SKM-1 (cell line): ENCODE measurements around the gene FZD10.

Experiments
- DNase-seq: peaks from one replicate; lab custom pipeline; 2025; ENCODE audit not compliant: unreplicated experiment; lab: John Stamatoyannopoulos, UW

Gene FZD10

DNA sequence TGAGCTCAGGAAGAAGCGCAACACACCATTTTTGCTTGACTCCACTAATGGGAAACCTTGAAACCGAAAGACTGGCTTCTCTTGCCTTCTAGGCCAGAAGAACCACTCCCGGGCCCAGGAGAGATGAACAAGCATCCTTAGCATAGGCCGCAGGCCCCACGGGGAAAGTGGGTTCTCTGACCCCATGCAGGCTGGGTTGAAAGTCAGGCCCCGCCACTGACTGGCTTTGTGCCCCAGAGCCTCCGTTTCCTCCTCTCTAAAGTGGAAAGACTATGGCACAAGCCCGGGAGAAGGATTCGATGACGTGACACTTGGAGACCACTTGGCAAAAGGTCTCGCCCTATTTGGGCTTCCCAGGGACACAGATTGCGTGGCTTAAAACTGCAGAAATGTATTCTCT, 9.9 kb upstream of the FZD10 start:
- DNase-seq, result no peak

DNA sequence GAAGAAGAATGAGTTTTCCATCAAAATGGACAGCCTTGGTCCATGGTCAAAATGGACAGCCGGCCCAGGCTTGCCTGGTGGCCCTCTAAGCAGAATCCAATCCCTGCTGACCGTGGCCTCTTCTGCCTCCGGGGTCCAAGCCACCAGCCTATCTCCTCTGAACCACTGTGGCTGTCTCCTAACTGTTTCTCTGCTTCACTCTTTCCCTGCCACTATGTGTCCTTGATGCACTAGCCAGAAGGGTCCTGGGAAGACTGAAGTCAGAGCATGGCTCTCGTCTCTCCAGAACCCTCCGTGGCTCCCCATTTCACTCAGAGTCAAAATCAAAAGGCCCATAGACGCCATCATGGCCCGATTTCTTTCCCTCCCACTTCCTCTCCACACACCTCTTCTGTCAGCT, 8.5 kb upstream of the FZD10 start:
- DNase-seq, result no peak

DNA sequence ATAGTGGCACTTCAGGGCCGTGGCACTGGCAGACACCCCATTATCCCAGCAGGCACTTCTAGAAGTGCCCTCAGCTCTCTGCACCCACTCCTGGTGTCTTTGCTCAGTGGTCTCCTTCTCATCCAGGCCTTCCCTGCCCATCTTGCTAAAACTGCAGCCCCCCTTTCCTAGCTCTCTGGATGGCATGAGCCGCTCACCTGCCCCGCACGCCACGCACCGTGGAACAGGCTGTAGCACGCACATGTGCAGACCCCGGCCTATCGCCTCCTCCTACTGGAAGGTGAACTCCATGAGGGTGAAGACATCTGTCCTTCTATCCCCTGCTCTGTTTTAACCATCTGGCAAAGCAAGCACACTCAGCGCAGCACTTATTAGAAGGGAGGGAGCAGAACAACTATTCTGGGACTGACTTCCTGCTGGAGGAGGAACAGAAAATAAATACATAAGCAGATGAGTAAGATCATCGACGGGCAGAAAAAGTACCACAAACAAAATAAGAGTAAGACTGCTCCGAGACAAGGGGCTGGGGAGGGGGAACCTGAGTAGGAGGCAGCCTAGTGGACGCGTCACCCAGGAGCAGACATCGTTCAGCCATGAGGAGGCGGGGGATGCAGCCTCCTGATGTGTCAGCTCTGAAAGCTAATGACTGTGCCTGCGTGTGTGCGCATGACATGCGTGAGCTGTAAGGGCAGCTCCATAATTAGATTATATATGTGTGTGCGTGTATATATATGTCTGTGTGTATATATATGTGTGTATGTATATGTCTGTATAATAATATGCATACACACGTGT, 7.8 kb upstream of the FZD10 start:
- no peak for DNase-seq

DNA sequence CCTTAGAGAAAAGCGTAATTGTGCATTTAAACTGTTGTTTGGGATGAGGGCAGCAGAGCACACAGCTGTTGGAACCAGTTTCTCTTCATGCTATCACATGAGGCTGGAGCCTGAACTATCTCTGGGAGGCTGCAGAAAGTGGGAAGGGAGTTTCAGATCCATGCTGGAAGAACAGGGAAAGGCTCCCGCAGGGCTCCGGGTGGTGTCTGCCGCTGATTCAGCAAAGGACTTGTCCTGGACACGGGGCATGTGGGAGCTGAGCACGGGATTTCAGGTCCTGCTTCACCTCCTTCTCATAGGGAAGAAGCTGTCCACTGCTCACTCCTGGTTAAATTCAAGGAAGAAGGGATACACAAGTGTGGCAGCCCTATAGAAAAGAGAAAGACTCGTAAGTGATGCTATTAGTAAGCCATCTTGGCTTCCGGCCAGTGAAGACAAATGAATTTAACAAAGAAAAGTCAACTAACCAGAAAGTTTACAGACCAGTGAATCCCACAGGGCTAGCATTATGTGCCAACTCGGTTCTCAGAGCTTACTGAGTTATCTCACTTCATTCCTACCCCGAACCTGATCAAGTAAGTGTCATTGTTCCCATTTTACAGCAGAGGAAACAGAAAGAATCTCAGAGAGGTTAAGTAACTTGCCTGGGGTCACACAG, 6.7 kb upstream of the FZD10 start:
- no peak for DNase-seq

DNA sequence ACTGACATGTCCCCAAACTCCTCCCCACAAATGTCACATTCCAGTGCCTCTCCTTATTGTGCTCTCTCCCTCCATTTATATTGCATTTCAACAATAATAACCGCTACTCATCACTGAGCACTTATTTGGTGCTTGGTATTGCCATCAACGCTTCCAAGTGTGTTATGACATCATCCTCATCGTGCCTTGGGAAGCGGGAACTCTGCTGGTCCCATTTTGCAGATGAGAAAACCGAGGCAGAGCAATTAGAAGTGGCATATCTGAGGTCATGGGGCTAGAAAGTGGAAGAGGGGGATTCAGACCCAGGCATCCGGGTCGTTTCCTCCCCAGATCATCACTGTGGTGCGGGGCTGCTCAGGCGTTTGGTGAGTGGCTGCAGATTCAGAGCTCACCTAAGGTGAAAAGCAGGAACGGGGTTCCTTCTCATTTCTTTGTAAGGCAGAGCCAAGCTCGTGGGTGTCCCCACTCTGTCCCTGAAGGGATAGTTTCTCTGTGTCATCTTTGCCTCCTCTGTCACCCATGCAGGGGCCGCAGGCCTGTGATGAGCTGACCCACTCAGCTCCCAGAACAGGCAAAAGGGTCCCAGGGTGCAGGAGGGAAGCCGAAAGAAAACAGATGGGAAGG, 5.5 kb upstream of the FZD10 start:
- no peak for DNase-seq

DNA sequence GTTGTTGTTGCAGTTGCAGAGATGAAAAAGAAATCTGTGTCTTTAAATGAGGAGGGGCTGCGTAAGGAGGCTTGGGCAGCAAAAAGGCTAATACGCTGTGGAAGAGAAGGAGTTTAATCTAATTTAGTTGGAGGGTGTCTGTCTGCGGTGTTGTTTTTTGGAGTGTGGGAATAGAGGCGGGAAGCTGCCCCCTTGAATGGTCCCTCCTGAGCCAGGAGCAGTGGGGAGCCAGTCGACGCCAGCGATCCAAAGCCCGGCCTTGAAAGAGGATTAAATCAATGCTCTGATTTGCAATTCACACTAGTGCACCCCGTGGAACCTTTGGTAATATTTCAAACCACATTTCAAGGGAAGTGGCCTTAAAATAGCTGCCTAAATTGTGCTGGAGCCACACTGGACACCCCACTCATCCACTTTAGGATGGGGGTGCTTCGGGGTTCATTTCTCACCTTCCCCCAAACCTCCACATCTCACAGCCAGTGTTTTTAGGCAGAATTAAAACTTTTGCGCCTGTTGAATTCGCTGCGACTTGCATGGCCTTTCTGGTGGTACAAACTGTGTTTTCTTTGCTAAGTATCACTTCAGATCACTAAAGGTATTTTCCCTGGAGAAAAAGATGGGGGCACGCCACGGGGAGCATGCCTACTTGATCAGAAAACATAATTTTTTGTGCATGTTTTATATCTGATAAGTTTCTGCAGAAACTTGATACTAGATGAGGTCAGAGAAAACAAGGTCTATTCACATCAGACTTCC, 4.1 kb upstream of the FZD10 start:
- DNase-seq, result no peak

DNA sequence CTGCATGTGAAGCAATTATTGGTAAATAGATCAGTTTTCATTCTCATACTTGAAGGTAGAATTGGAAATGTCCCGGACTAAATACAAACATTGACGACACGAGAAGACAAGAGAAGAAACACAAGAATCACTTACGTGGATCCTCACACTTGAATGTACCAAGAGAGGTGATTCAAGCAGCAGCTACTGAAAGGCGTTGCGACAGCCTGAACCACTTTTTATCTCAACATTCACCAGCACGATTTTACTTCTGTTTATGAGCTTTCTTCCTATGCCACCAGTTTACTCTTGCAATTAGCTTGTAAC, 3.6 kb upstream of the FZD10 start:
- no peak for DNase-seq

DNA sequence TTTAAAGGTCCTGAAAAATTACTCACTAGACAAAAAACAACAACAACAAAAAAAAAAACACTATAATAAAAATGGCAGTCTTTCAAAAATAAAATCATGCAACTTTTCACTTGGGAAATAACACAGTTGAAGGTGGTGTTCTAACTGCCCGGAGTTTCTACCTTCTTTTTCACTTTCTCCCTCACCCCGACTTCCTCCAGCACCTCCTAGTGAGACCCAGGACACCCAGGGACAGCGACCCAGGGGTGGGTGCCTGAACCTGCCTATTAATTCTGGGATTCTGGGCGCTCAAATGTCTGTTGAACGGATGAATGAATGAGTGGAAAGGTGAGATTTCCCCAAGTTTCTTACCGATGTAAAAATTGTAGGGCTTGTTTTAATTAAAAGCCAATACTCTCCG, 2.0 kb upstream of the FZD10 start:
- no peak for DNase-seq

DNA sequence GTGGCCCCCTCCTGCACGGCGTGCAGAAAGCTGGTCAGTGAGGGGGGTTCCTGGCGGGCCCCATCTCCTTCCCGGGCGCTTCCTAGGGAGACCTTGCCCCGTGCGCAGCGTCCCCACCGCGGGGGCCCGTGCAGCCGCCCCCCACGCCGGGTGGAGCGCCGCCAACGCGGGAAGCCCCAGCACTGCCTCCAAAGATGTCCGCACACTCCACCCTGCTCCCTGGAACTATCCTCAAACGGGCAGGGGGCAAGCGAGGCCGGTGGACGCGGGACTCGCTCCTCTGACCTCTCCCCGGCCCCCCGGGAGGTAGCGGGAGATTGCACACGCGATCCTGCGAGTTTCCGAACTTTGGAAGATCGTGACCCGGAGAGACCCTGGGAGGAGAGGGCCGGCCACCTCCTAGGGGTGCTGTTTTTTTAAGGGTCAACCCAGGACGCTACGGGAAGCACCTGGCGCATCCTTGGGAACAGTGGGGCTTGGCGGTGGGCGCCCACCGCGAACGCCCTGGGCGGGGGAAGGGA, 1.5 kb upstream of the FZD10 start:
- no peak for DNase-seq

DNA sequence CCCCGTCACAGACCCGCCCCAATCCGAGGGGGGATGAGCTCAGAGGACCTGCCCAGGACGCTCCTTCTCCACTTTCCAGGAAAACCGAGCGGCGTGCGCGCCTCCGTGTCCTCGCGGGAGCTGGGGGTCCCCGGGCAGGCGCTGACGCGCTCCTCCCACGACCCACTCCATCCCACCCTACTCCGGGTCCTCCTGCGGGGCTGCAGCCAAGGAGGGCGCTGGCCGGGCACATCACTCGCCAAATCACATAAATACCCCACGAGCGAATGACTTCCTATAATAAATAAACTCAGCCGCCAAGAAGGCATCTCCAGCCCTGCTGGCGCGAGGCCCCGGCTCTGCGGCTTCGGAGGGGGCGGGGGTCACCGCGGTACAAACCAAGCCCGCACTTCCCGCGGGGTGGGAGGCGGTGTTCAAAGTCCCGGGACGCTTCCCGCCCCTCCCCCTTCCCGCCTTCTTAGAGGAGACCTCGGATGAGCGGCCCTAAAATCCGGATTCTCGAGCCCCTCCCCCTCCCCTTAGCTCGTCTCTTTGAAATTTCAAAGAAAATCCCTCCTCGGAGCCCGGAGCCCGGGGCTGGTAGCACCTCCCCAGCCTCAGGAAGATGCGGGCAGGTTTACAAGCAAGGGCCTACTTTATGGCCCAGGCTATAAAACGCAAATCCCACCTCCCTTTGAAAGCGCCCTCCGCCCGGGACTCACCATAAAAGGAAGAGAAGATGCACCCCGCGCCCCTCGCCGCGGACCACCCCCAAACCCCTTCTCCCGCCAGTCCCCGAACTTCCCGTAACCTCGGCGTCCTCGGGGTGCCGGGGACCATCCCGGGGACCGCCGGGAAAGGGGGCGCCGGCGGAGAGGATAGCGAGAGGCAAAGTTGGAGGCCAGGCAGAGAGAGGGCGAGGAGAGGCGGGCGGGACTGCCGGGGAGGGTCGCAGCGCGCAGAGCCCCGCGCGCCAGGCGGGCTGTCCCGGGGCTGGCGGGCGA, 712 bp upstream of the FZD10 start:
- DNase-seq, result no peak

DNA sequence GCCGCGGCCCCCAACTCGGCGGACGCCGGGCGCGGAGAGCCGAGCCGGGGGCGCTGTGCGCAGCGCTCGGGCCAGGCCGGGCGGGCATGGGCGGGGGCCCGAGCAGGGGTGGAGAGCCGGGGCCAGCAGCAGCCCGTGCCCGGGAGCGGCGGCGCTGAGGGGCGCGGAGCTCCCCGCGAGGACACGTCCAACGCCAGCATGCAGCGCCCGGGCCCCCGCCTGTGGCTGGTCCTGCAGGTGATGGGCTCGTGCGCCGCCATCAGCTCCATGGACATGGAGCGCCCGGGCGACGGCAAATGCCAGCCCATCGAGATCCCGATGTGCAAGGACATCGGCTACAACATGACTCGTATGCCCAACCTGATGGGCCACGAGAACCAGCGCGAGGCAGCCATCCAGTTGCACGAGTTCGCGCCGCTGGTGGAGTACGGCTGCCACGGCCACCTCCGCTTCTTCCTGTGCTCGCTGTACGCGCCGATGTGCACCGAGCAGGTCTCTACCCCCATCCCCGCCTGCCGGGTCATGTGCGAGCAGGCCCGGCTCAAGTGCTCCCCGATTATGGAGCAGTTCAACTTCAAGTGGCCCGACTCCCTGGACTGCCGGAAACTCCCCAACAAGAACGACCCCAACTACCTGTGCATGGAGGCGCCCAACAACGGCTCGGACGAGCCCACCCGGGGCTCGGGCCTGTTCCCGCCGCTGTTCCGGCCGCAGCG, 639 bp downstream of the FZD10 start:
- DNase-seq, result no peak

DNA sequence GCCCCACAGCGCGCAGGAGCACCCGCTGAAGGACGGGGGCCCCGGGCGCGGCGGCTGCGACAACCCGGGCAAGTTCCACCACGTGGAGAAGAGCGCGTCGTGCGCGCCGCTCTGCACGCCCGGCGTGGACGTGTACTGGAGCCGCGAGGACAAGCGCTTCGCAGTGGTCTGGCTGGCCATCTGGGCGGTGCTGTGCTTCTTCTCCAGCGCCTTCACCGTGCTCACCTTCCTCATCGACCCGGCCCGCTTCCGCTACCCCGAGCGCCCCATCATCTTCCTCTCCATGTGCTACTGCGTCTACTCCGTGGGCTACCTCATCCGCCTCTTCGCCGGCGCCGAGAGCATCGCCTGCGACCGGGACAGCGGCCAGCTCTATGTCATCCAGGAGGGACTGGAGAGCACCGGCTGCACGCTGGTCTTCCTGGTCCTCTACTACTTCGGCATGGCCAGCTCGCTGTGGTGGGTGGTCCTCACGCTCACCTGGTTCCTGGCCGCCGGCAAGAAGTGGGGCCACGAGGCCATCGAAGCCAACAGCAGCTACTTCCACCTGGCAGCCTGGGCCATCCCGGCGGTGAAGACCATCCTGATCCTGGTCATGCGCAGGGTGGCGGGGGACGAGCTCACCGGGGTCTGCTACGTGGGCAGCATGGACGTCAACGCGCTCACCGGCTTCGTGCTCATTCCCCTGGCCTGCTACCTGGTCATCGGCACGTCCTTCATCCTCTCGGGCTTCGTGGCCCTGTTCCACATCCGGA, 1.4 kb downstream of the FZD10 start:
- DNase-seq, result no peak

DNA sequence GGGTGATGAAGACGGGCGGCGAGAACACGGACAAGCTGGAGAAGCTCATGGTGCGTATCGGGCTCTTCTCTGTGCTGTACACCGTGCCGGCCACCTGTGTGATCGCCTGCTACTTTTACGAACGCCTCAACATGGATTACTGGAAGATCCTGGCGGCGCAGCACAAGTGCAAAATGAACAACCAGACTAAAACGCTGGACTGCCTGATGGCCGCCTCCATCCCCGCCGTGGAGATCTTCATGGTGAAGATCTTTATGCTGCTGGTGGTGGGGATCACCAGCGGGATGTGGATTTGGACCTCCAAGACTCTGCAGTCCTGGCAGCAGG, 1.9 kb downstream of the FZD10 start:
- DNase-seq, result no peak

DNA sequence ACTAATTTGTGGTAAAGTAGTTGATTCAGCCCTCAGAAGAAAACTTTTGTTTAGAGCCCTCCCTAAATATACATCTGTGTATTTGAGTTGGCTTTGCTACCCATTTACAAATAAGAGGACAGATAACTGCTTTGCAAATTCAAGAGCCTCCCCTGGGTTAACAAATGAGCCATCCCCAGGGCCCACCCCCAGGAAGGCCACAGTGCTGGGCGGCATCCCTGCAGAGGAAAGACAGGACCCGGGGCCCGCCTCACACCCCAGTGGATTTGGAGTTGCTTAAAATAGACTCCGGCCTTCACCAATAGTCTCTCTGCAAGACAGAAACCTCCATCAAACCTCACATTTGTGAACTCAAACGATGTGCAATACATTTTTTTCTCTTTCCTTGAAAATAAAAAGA, 2.7 kb downstream of the FZD10 start:
- no peak for DNase-seq

DNA sequence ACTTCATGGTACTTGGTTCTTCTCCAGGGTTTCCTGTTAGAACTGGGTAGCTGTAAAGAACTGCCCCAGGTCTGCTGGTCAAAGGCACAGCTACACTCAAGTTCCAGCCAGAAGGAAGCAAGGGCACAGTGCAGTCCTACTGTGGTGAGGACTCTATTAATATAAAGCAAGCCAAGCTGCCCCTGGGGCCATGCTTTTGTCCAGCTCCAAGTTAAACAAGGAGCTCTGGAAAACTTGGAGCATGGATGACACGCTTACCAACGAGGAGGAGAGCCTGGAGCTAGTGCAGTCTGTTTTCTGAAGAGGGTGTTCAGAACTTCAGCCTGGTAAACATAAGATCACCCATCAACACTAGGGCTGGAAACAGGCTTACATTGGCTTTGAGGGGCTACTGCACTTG, 4.0 kb downstream of the FZD10 start:
- no peak for DNase-seq

DNA sequence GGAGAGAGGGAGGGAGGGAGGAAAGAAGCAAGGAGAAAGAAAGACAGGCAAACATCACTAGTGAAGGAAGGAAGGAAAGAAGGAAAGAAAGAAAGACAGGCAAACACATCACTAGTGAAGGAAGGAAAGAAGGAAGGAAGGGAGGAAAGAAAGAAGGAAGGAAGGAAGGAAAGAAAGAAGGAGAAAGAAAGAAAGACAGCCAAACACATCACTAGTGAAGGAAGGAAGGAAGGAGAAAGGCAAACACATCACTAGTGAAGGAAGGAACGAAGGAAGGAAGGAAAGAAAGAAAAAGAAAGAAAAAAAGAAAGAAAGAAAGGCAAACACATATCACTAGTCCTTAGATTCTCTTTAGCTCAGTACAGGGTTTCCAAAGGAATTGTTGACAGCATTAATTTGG, 5.3 kb downstream of the FZD10 start:
- DNase-seq, result no peak

DNA sequence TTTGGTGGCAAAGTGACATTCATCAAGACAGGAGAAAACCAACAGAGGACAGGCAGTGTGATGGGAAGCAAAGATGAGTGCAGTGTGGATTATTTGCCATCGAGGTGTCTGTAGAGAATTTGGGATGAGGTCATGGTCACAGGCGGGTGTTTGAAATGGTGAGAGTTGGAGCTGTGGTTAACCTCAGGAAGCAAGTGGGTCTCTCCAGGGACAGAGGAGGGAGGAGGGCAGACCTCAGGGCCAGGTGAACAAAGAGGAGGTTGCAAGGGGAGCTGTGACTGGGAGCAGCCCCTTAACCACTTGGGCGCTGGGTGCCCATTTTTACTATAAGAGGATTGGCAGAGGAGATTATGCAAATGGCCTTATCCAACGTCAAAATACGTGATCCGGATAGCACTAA, 7.0 kb downstream of the FZD10 start:
- no peak for DNase-seq

DNA sequence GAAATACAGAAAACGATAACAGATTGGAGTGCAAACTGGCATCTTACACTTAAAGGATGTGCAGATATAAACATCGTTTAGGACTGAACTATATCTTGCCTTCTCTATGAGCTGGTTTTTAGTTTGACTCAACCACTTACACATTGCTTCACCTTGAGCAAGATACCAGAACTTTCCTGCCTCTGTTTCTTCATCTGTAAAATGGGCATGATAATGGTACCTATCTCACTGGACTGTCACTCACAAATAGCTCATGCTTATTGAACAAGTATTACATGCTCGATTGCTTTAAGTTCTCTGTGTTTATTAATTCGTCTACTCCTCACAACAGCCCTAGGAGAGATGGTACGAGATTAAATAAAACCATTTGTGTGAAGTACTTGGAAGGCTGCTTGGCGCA, 7.7 kb downstream of the FZD10 start:
- no peak for DNase-seq

DNA sequence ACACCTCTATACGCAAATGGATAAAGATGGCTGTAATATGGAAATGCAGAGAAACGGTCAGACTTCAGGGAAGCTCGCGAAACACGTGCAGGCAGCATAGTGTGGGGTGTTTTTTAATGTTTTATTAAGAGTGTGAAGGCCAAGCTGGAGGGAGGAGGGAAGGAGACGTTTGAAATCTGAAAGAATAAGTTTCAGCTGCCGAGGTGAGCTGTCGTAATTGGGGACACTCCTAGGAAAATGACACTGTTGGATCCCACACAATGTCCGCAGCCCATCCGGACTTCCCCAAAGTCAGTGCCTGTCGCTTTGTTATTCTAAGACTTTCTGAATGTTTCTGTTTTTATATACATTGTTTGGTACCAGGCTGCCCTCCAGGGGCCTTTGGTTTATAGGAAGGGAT, 8.3 kb downstream of the FZD10 start:
- no peak for DNase-seq
